ENCODE results near the gene SUMF1.

Gene SUMF1

GRCh38 chr3:4497005-4497692, 30.1 kb upstream of the SUMF1 start:
- no peak for DNase-seq

DNA sequence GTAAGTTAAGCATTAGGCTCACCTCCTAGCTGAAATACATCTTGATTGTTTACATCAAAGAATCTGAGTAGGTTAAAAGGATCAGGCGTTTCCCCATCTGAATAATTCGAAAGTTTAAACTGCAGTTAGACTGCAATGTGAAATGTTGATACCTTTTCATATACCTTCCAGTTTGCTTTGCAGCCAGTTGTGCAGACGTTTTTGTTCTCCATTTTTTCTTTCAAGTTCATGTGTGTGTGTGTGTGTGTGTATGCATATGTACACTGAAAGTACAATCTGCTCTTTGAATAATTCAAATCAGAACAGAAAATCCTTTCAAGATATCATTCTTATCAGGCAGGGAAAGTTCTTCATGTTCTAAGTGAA, 29.0 kb upstream of the SUMF1 start:
- DNase-seq, result no peak

- no peak for DNase-seq
Measured at GRCh38 chr3:4495294-4496086, 28.4 kb upstream of the SUMF1 start.

GRCh38 chr3:4494895-4495264, 27.8 kb upstream of the SUMF1 start:
- no peak for DNase-seq

DNA sequence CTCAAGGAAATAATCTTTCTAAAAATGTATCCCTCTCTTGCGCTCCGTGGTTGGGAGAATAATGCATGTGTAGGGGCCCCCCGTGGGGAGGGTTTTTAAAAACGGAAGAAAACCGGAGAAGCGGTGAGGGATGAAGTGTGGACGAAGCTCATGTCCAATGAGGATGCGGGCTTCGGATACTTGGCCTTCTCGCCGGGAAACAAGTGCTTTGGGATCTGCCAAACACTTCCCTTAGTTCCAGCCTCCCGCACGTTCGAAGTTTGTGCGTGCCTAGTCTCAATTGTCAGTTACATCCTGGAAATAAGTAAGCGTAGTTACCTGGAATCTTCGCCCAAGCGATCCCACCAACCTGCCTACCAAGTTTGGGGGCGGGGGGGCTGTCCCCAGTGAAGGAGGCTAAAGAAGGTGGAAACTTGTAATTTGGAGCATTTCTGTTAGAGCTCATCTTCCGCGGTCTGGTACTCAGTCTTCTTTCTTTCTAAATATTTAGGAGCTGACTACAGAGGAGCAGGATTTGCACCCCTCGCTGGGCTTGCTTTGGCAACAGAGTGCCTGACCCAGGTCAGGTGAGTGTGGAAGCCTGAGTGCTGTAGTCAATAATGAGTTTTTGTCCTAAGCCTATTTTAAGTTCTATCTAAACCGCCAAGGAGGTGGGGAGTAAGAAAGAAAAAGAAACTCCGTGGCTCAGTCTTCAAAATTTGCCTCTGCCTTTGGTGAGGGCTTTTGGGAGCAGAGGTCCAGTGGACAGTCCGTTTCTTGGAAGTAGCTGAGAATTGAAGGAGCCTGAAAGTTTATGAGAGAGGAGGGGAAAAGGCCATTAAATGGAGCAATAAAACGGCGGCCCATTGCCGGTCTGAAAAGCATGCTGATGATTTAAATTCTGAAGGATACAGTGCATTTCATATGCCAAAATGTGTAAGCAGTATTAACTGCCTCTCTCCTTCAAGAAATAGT, 27.1 kb upstream of the SUMF1 start:
- peak; percentile 2 for DNase-seq

GRCh38 chr3:4493014-4493940, 26.2 kb upstream of the SUMF1 start, which contains the start of gene ITPR1:
TSS of gene ITPR1 (plus strand) at chr3:4493348. CDS start at chr3:4516492, 23,144 bp downstream.
- DNase-seq, result peak; percentile 98

DNA sequence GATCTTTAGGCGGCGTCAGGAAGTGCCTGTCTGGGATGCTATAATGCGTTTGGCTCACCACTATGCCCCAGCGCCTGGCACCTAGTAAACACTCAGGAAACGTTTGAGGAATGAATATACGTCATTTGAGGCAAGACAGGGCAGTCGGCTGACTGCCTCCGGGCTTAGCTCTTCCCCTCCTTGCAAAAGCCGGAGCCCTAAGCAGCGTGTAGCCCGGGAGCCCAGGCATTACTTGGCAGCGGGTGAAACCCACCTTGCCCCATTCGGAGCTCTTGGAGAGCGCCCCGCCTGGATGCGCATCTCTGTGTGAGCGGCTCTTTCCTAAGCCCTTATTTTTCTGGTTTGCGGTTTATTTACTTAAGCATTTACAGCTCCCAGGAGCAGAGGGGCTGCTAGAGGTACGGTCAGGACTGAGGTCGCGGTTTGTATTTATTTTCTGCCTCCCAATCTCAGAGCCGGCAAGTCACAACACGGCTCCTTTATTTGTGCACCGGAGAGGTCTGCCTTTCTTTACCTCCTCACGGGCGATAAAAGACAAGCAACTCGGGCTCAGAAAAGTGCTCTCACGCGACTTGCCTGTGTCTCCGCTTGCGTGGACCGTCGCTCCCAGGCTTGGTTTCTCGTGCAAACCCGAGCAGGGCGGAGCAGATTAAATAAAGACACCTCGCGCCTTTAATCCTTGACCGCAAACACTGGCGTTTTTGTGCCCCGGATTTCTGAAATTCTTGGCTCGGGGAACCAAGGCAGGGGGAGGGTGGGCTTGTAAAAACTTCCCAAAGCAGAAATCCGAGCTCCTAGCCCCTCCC, 25.3 kb upstream of the SUMF1 start:
- DNase-seq, result peak; percentile 16

GRCh38 chr3:4491855-4492207, 24.8 kb upstream of the SUMF1 start:
- no peak for DNase-seq

GRCh38 chr3:4478261-4478660, 11.2 kb upstream of the SUMF1 start:
- peak; percentile 36 for DNase-seq

DNA sequence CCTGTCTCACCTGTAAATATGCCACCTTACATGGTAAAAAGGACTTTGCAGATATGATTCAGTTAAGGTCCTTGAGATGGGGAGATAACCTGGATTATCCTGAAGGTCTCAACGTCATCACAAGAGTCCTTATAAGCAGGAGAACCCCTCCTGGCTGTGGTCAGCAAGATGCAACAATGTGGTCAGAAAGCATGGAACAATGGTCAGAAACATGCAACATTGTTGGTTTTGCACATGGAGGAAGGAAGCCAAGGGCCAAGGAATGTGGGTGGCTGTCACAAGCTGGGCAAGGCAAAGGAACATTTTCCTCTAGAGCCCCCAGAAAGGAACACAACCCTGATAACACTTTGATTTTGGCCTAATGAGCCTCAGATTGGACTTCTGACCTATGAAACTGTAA, 9.4 kb upstream of the SUMF1 start:
- peak; percentile 3 for DNase-seq

DNA sequence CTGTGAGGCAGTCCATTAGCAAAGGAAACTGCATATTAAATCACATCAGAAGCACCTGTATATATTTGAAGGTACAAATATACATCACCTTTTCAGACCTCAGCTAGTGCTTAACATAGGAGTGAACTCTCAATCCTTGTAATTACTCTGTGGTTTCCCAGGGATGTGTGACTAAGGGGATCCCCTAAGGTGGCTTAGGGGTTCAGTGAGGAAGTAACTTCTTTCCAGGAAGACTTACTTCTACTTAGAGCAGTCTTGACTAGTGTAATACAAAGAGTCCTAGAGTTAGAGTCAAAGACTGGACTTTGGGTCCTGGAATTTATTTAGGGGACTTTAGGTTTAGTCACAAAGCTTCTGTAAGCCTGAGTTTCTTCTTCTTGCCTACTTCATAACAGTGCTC, 8.7 kb upstream of the SUMF1 start:
- no peak for DNase-seq

- DNase-seq, result peak; percentile 83
Measured at GRCh38 chr3:4474683-4475490, 7.8 kb upstream of the SUMF1 start.

DNA sequence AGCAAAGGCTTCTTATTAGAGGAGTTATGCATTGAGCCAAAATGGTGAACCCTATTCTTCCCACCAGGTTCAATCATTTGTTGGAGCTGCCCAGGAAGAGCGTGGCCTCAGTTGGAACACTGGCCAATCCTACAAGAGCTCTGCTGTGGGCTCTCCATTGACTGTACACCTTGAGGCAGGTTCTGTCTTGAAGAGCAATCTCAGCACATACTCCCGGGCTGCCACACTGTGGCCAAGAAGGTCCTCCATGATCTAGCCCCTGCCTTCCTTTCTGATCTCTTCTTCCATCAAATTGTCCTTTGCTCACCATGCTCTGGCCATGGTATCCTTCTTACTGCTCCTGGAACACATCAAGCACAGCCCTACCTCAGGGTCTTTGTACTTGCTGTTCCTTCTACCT, 5.7 kb upstream of the SUMF1 start:
- DNase-seq, result no peak

DNA sequence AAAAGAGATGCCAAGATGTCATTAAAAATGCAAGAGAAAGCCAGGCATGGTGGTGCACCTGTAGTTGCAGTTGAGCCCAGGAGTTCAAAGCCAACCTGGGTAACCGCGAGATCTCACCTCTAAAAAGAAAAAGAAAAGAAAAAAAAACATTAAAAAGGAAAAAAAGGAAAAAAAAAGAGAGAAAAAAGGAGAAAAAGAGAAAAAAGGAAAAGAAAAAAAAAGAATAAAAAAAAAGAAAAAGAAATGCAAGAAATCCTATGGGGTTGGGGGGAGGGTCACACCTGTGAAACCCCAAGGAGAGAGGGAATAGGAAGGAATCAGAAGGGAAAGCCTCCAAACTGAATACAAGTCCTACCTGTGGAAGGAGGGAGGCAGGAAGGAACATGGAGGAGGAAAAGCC, 5.2 kb upstream of the SUMF1 start:
- no peak for DNase-seq

DNA sequence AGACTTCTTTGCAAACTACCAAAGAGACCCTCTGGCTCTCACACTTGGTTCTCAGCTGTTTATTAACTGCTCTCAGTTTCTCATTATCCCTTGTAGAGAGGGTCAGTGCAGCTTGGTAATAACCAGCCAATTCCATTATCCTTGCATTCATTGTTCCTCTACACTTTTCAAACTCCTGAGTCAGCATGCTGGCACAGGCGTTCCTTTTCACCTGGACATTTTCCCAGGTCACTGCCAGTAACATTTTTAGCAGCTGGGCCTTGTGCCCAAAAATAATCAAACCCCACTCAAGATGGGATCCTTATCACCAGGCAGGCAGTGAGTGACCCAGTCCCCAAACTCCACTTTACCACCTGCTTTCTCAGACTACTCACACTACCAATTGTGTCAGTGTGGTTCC, 4.8 kb upstream of the SUMF1 start:
- no peak for DNase-seq

DNA sequence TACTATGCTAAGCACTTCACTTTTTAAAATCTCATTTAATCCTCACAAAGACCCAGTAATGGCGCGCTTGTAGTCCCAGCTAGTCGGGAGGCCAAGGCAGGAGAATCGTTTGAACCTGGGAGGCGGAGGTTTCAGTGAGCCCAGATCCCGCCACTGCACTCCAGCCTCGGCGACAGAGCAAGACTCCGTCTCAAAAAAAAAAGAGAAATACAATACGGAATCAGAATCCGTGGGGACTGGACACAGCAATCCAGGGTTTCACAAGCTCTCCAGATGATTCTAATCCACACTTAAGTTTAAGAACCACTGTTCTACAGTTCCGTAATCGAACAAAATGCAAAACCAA, 426 bp upstream of the SUMF1 start:
- DNase-seq, result no peak

GRCh38 chr3:4464576-4464975, 2.5 kb downstream of the SUMF1 start:
- no peak for DNase-seq

- DNase-seq, result no peak
Measured at GRCh38 chr3:4462369-4463040, 4.6 kb downstream of the SUMF1 start.

DNA sequence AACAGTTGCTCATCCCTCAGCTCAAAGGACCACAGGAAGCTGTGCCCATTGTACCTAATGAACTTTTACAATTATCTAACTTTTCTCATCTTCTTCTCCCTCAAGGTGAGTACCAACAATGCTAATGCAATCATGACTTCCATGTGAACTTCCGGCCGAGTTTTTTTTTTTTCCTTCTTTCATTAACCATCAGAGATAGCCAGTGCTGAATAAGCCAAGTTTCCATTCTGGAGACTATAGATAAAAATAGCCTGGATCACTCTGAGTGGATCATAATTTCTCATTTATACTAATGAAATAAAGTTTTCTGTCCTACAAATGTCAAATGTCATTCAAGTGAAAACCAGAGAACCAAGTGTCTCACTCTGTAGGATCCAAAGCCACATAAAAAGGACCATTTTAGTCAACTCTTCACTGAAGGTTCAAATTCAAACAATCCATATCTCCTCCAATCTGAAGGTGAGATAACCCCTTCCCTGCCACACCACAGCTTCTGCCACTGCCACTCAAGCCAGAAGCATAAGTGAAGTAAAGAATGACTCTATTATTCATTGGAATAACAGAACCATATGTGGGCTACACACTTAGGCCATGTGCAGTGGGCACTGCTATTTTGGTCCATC, 5.5 kb downstream of the SUMF1 start:
- no peak for DNase-seq

GRCh38 chr3:4460334-4460733, 6.7 kb downstream of the SUMF1 start:
- no peak for DNase-seq

Measured in GF-D8 (cell line).